ENCODE results near the gene TRERF1. TPM values are rescaled to one million over a fixed set of nuclear protein-coding genes. Genes with fewer than 3 reads are reported as not detected.

TRERF1 gene
- total RNA-seq, 1 experiment from 2014 or later: 22.3 TPM

GRCh38 chr6:42259841-42260395 is 191.8 kb downstream of the TRERF1 start (continued):
- TF ChIP-seq CTCF (IDR thresholded peaks at IDR 0.05) (no peak), E2F5 (CRISPR knock-in tag; IDR thresholded peaks at IDR 0.05) (no peak), IRF2 (CRISPR knock-in tag; IDR thresholded peaks at IDR 0.05; ENCODE audit: borderline replicate concordance, low read depth) (no peak), HMGXB4 (CRISPR knock-in tag; IDR thresholded peaks at IDR 0.05) (no peak), FOXJ3 (CRISPR knock-in tag; IDR thresholded peaks at IDR 0.05; ENCODE audit: borderline replicate concordance) (no peak), OVOL2 (CRISPR knock-in tag; IDR thresholded peaks at IDR 0.05; ENCODE audit: borderline replicate concordance) (no peak), SMAD4 (CRISPR knock-in tag; IDR thresholded peaks at IDR 0.05) (no peak)
- TF ChIP-seq, protein P1, sequence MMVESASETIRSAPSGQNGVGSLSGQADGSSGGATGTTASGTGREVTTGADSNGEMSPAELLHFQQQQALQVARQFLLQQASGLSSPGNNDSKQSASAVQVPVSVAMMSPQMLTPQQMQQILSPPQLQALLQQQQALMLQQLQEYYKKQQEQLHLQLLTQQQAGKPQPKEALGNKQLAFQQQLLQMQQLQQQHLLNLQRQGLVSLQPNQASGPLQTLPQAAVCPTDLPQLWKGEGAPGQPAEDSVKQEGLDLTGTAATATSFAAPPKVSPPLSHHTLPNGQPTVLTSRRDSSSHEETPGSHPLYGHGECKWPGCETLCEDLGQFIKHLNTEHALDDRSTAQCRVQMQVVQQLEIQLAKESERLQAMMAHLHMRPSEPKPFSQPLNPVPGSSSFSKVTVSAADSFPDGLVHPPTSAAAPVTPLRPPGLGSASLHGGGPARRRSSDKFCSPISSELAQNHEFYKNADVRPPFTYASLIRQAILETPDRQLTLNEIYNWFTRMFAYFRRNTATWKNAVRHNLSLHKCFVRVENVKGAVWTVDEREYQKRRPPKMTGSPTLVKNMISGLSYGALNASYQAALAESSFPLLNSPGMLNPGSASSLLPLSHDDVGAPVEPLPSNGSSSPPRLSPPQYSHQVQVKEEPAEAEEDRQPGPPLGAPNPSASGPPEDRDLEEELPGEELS (CRISPR knock-in tag; IDR thresholded peaks at IDR 0.05): no peak

- TF ChIP-seq NFATC4 (CRISPR knock-in tag; IDR thresholded peaks at IDR 0.05) (no peak), SMAD3 (CRISPR knock-in tag; IDR thresholded peaks at IDR 0.05; ENCODE audit: borderline replicate concordance) (no peak), NFE2L1 (CRISPR knock-in tag; IDR thresholded peaks at IDR 0.05) (no peak), MLX (CRISPR knock-in tag; IDR thresholded peaks at IDR 0.05) (no peak)
- Mint-ChIP-seq H3K4me1 (peaks cover 43% of the 10 kb centered on the region), H3K9me3 (no peaks in the 10 kb centered on the region), H3K27ac (no peak overlapping the region), H3K27me3 (ENCODE audit: low read depth) (no peaks in the 10 kb centered on the region), H3K4me3 (no peak overlapping the region), H3K36me3 (peaks cover 29% of the 10 kb centered on the region)
- DNase-seq (ENCODE audit: low spot score) (no peak), ATAC-seq (no peak)
- ChIA-PET CTCF (interaction anchor here (1.4 to 7.9 kb wide), 3 partner anchors 16 to 304 kb away, joined by 4 to 132 read pairs (median 10); partner anchors contain the start of gene UBR2), POLR2A (no interaction called here)
These were observed 192.4 kb downstream of the TRERF1 start for GRCh38 chr6:42259286-42259685.

- DNase-seq (ENCODE audit: low spot score): peak; percentile 42
- Mint-ChIP-seq H3K27me3 (ENCODE audit: low read depth) (no peaks in the 10 kb centered on the region), H3K4me3 (peak overlapping the region; percentile 18), H3K27ac (peak overlapping the region; percentile 95), H3K4me1 (peaks cover 43% of the 10 kb centered on the region), H3K9me3 (no peaks in the 10 kb centered on the region), H3K36me3 (peaks cover 41% of the 10 kb centered on the region)
- POLR2A ChIA-PET: no interaction called here
- CTCF ChIA-PET: interaction anchor here (1.0 to 7.9 kb wide), 3 partner anchors 197 to 290 kb away, joined by 3 to 132 read pairs (median 6); no protein-coding TSS in a partner anchor
- TF ChIP-seq TEAD1 (CRISPR knock-in tag; IDR thresholded peaks at IDR 0.05) (0 out of 2 replicates have a peak, but pooled peaks have one; percentile 32), NFATC4 (CRISPR knock-in tag; IDR thresholded peaks at IDR 0.05) (no peak), ZNF317 (CRISPR knock-in tag; IDR thresholded peaks at IDR 0.05; ENCODE audit: borderline replicate concordance, low read depth) (no peak), ZNF423 (CRISPR knock-in tag; IDR thresholded peaks at IDR 0.05) (peak; percentile 85), SP1 (CRISPR knock-in tag; conservative IDR thresholded peaks at IDR 0.05) (peak; percentile 40; the same call in 1 of the 2 replicates), ZNF263 (CRISPR knock-in tag; IDR thresholded peaks at IDR 0.05; ENCODE audit: low read depth) (peak; percentile 95)
- TF ChIP-seq, protein P2, sequence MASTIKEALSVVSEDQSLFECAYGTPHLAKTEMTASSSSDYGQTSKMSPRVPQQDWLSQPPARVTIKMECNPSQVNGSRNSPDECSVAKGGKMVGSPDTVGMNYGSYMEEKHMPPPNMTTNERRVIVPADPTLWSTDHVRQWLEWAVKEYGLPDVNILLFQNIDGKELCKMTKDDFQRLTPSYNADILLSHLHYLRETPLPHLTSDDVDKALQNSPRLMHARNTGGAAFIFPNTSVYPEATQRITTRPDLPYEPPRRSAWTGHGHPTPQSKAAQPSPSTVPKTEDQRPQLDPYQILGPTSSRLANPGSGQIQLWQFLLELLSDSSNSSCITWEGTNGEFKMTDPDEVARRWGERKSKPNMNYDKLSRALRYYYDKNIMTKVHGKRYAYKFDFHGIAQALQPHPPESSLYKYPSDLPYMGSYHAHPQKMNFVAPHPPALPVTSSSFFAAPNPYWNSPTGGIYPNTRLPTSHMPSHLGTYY (CRISPR knock-in tag; IDR thresholded peaks at IDR 0.05): no peak
- ATAC-seq: peak; percentile 84
These were observed 194.1 kb downstream of the TRERF1 start for GRCh38 chr6:42257614-42258013.

Measured in WTC11 (cell line).